Measurements from ENCODE around the gene RASA4B. TPM values are rescaled to one million over a fixed set of nuclear protein-coding genes. Genes with fewer than 3 reads are reported as not detected.

RASA4B gene
- total and polyA plus RNA-seq, 9 of the 15 experiments (the other 6 are each of a cell fraction or from before 2014, with no cell fraction given): 0.01 to 2.9 (median 1.5) TPM; not detected in 1

Small RNAs within 50 kb of the gene (microRNA-seq; reads per million reads assigned to microRNA genes)
- gene MIR4467 (ENCODE audit: borderline microRNAs expressed) (not detected), gene MIR5090 (ENCODE audit: borderline microRNAs expressed) (2.5 reads per million, percentile 31 among the genes with 10 or more reads in this experiment)

Other genes with a start within 250 kb of the RASA4B start
Only the 7 nearest of the 15 such genes appear.
- 18.3 and 23.1 TPM in 2 replicates for gene ORAI2, start 84.2 kb downstream of the RASA4B start, total RNA-seq (2014; rRNA removed)
- gene ORAI2, start 84.2 kb downstream of the RASA4B start, total RNA-seq (2014; rRNA removed; fragmentation: Illumina TruSeq; extraction: Trizol): 4.0 and 4.1 TPM in 2 replicates
- 9.0 and 9.2 TPM in 2 replicates for gene ORAI2, start 84.2 kb downstream of the RASA4B start, total RNA-seq (2015; rRNA removed; fragmentation: Illumina TruSeq; extraction: Trizol)
- gene ORAI2, start 84.2 kb downstream of the RASA4B start, total RNA-seq (2021): 23.5 and 27.7 TPM in 2 replicates
- 14.3 and 16.0 TPM in 2 replicates for gene ORAI2, start 84.2 kb downstream of the RASA4B start, polyA plus RNA-seq (2011; rRNA removed)
- 7.7 and 18.6 TPM in 2 replicates for gene ORAI2, start 84.2 kb downstream of the RASA4B start, polyA plus RNA-seq (2014; fragmentation: Illumina TruSeq; extraction: Trizol)
- 1 to 10 TPM; 1.1 to 2.0 TPM for gene ORAI2, start 84.2 kb downstream of the RASA4B start, polyA plus RNA-seq (2014; fragmentation: Nextera tagmentation; extraction: Ambion mirVana)
- 16.7 and 18.9 TPM in 2 replicates for gene ORAI2, start 84.2 kb downstream of the RASA4B start, polyA plus RNA-seq (2014; rRNA removed)
- gene ALKBH4, start 52.9 kb downstream of the RASA4B start, total RNA-seq (2014; rRNA removed): 21.4 and 41.5 TPM in 2 replicates
- 5.7 and 7.2 TPM in 2 replicates for gene ALKBH4, start 52.9 kb downstream of the RASA4B start, total RNA-seq (2014; rRNA removed; fragmentation: Illumina TruSeq; extraction: Trizol)
- gene ALKBH4, start 52.9 kb downstream of the RASA4B start, total RNA-seq (2015; rRNA removed; fragmentation: Illumina TruSeq; extraction: Trizol): 13.5 and 15.2 TPM in 2 replicates
- 18.5 and 19.6 TPM in 2 replicates for gene ALKBH4, start 52.9 kb downstream of the RASA4B start, total RNA-seq (2021)
- 4.6 and 4.7 TPM in 2 replicates for gene ALKBH4, start 52.9 kb downstream of the RASA4B start, polyA plus RNA-seq (2011; rRNA removed)
- gene ALKBH4, start 52.9 kb downstream of the RASA4B start, polyA plus RNA-seq (2014; fragmentation: Illumina TruSeq; extraction: Trizol): 7.1 and 10.0 TPM in 2 replicates
- 10 to 100 TPM in 1 of 2 experiments, 1 to 10 TPM in 1; 6.7 to 11.8 TPM for gene ALKBH4, start 52.9 kb downstream of the RASA4B start, polyA plus RNA-seq (2014; fragmentation: Nextera tagmentation; extraction: Ambion mirVana)
- gene ALKBH4, start 52.9 kb downstream of the RASA4B start, polyA plus RNA-seq (2014; rRNA removed): 13.8 and 18.1 TPM in 2 replicates
- gene LRWD1, start 52.8 kb downstream of the RASA4B start, total RNA-seq (2014; rRNA removed): 51.2 and 62.4 TPM in 2 replicates
- gene LRWD1, start 52.8 kb downstream of the RASA4B start, total RNA-seq (2014; rRNA removed; fragmentation: Illumina TruSeq; extraction: Trizol): 14.1 and 21.3 TPM in 2 replicates
- 38.3 and 38.5 TPM in 2 replicates for gene LRWD1, start 52.8 kb downstream of the RASA4B start, total RNA-seq (2015; rRNA removed; fragmentation: Illumina TruSeq; extraction: Trizol)
- gene LRWD1, start 52.8 kb downstream of the RASA4B start, total RNA-seq (2021): 64.7 and 66.0 TPM in 2 replicates
- 25.8 and 28.5 TPM in 2 replicates for gene LRWD1, start 52.8 kb downstream of the RASA4B start, polyA plus RNA-seq (2011; rRNA removed)
- 33.2 and 52.4 TPM in 2 replicates for gene LRWD1, start 52.8 kb downstream of the RASA4B start, polyA plus RNA-seq (2014; fragmentation: Illumina TruSeq; extraction: Trizol)
- gene LRWD1, start 52.8 kb downstream of the RASA4B start, polyA plus RNA-seq (2014; fragmentation: Nextera tagmentation; extraction: Ambion mirVana): under 1 TPM; 0.61 to 0.78 TPM
- 64.8 and 65.7 TPM in 2 replicates for gene LRWD1, start 52.8 kb downstream of the RASA4B start, polyA plus RNA-seq (2014; rRNA removed)
- gene POLR2J, start 38.9 kb downstream of the RASA4B start, total RNA-seq (2014; rRNA removed): 132 and 160 TPM in 2 replicates
- 70.3 and 80.8 TPM in 2 replicates for gene POLR2J, start 38.9 kb downstream of the RASA4B start, total RNA-seq (2014; rRNA removed; fragmentation: Illumina TruSeq; extraction: Trizol)
- 141 TPM in 2 replicates for gene POLR2J, start 38.9 kb downstream of the RASA4B start, total RNA-seq (2015; rRNA removed; fragmentation: Illumina TruSeq; extraction: Trizol)
- 97.8 and 104 TPM in 2 replicates for gene POLR2J, start 38.9 kb downstream of the RASA4B start, total RNA-seq (2021)
- 84.6 and 113 TPM in 2 replicates for gene POLR2J, start 38.9 kb downstream of the RASA4B start, polyA plus RNA-seq (2011; rRNA removed)
- 220 and 231 TPM in 2 replicates for gene POLR2J, start 38.9 kb downstream of the RASA4B start, polyA plus RNA-seq (2014; fragmentation: Illumina TruSeq; extraction: Trizol)
- 10 to 100 TPM; 32.3 to 85.8 TPM for gene POLR2J, start 38.9 kb downstream of the RASA4B start, polyA plus RNA-seq (2014; fragmentation: Nextera tagmentation; extraction: Ambion mirVana)
- 175 and 180 TPM in 2 replicates for gene POLR2J, start 38.9 kb downstream of the RASA4B start, polyA plus RNA-seq (2014; rRNA removed)
- gene UPK3BL2, start 25.9 kb upstream of the RASA4B start, total RNA-seq (2014; rRNA removed): 5.6 and 9.1 TPM in 2 replicates
- 3.4 and 3.7 TPM in 2 replicates for gene UPK3BL2, start 25.9 kb upstream of the RASA4B start, total RNA-seq (2014; rRNA removed; fragmentation: Illumina TruSeq; extraction: Trizol)
- 7.7 and 7.8 TPM in 2 replicates for gene UPK3BL2, start 25.9 kb upstream of the RASA4B start, total RNA-seq (2015; rRNA removed; fragmentation: Illumina TruSeq; extraction: Trizol)
- gene UPK3BL2, start 25.9 kb upstream of the RASA4B start, total RNA-seq (2021): 17.0 and 17.6 TPM in 2 replicates
- gene UPK3BL2, start 25.9 kb upstream of the RASA4B start, polyA plus RNA-seq (2011; rRNA removed): 6.0 and 9.1 TPM in 2 replicates
- 7.9 and 11.4 TPM in 2 replicates for gene UPK3BL2, start 25.9 kb upstream of the RASA4B start, polyA plus RNA-seq (2014; fragmentation: Illumina TruSeq; extraction: Trizol)
- under 1 TPM in 1 of 2 experiments, not detected in 1; 0.77 TPM for gene UPK3BL2, start 25.9 kb upstream of the RASA4B start, polyA plus RNA-seq (2014; fragmentation: Nextera tagmentation; extraction: Ambion mirVana)
- 24.8 and 26.1 TPM in 2 replicates for gene UPK3BL2, start 25.9 kb upstream of the RASA4B start, polyA plus RNA-seq (2014; rRNA removed)
- not detected in 2 replicates for gene SPDYE2, start 33.4 kb upstream of the RASA4B start, total RNA-seq (2014; rRNA removed)
- not detected in 2 replicates for gene SPDYE2, start 33.4 kb upstream of the RASA4B start, total RNA-seq (2014; rRNA removed; fragmentation: Illumina TruSeq; extraction: Trizol)
- gene SPDYE2, start 33.4 kb upstream of the RASA4B start, total RNA-seq (2015; rRNA removed; fragmentation: Illumina TruSeq; extraction: Trizol): not detected in 2 replicates
- not detected in 2 replicates for gene SPDYE2, start 33.4 kb upstream of the RASA4B start, total RNA-seq (2021)
- gene SPDYE2, start 33.4 kb upstream of the RASA4B start, polyA plus RNA-seq (2011; rRNA removed): not detected in 2 replicates
- not detected in 2 replicates for gene SPDYE2, start 33.4 kb upstream of the RASA4B start, polyA plus RNA-seq (2014; fragmentation: Illumina TruSeq; extraction: Trizol)
- under 1 TPM; 0.34 to 0.76 TPM for gene SPDYE2, start 33.4 kb upstream of the RASA4B start, polyA plus RNA-seq (2014; fragmentation: Nextera tagmentation; extraction: Ambion mirVana)
- gene SPDYE2, start 33.4 kb upstream of the RASA4B start, polyA plus RNA-seq (2014; rRNA removed): not detected in 2 replicates
- 30.9 and 39.3 TPM in 2 replicates for gene POLR2J3, start 54.8 kb upstream of the RASA4B start, total RNA-seq (2014; rRNA removed)
- gene POLR2J3, start 54.8 kb upstream of the RASA4B start, total RNA-seq (2014; rRNA removed; fragmentation: Illumina TruSeq; extraction: Trizol): 112 and 146 TPM in 2 replicates
- 121 and 126 TPM in 2 replicates for gene POLR2J3, start 54.8 kb upstream of the RASA4B start, total RNA-seq (2015; rRNA removed; fragmentation: Illumina TruSeq; extraction: Trizol)
- gene POLR2J3, start 54.8 kb upstream of the RASA4B start, total RNA-seq (2021): 35.4 and 35.5 TPM in 2 replicates
- 58.5 and 107 TPM in 2 replicates for gene POLR2J3, start 54.8 kb upstream of the RASA4B start, polyA plus RNA-seq (2011; rRNA removed)
- 114 and 170 TPM in 2 replicates for gene POLR2J3, start 54.8 kb upstream of the RASA4B start, polyA plus RNA-seq (2014; fragmentation: Illumina TruSeq; extraction: Trizol)
- gene POLR2J3, start 54.8 kb upstream of the RASA4B start, polyA plus RNA-seq (2014; fragmentation: Nextera tagmentation; extraction: Ambion mirVana): 10 to 100 TPM; 59.6 to 62.9 TPM
- gene POLR2J3, start 54.8 kb upstream of the RASA4B start, polyA plus RNA-seq (2014; rRNA removed): 38.5 and 44.8 TPM in 2 replicates